Tibial nerve (tissue), 4 donors: ENCODE results near the gene STXBP4.

ENCODE experiments used
- EP300 ChIP-seq, 2 donors: sonication (generic); formaldehyde crosslinking; IDR thresholded peaks; one replicate each; pipeline ENCODE4 v1.6.1; 2017; ENCODE audit warnings: antibody characterized with exemption in 2 of 2, mild to moderate bottlenecking in 1 of 2
- TF ChIP-seq, protein P1 (sequence below), 5 experiments: fragments of 200-600 bp in 3 of 5; fragments of 450-650 bp in 2 of 5; sonication (generic) in 3 of 5; IDR thresholded peaks; one replicate each; pipeline ENCODE4 v1.5.1; 2016 to 2019; ENCODE audit warnings: antibody characterized with exemption in 5 of 5, mild to moderate bottlenecking in 3 of 5, moderate library complexity in 2 of 5

DNA sequence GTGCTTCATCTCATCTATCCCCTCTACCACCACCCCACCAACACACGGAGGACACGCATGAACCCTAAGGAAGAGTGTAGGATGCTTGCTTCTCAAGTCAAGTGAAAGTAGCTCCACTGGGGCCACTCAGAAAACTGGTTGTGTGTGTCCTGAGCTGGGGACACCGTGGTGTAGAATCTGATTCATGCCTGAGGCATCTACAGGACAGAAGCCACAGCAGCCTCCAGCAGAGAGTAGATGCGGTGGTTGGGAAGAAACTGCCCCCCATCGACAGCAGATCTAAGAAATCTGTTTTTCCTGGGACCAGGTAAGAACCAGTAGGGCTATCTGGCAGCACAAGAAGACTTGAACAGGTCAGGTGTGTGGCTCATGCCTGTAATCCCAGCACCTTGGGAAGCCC, 244.3 kb downstream of the STXBP4 start:
- TF ChIP-seq, protein P1, sequence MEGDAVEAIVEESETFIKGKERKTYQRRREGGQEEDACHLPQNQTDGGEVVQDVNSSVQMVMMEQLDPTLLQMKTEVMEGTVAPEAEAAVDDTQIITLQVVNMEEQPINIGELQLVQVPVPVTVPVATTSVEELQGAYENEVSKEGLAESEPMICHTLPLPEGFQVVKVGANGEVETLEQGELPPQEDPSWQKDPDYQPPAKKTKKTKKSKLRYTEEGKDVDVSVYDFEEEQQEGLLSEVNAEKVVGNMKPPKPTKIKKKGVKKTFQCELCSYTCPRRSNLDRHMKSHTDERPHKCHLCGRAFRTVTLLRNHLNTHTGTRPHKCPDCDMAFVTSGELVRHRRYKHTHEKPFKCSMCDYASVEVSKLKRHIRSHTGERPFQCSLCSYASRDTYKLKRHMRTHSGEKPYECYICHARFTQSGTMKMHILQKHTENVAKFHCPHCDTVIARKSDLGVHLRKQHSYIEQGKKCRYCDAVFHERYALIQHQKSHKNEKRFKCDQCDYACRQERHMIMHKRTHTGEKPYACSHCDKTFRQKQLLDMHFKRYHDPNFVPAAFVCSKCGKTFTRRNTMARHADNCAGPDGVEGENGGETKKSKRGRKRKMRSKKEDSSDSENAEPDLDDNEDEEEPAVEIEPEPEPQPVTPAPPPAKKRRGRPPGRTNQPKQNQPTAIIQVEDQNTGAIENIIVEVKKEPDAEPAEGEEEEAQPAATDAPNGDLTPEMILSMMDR (IDR thresholded peaks at IDR 0.05) = no peak
- TF ChIP-seq EP300 (IDR thresholded peaks at IDR 0.05) = no peak
